ENCODE results near the gene AJUBA.

- TF ChIP-seq POLR2A (IDR thresholded peaks at IDR 0.05; ENCODE audit: low read depth, low read length), result no peak
- TF ChIP-seq TAF1 (IDR thresholded peaks at IDR 0.05; ENCODE audit: borderline replicate concordance, low read depth, low read length), result no peak
- TF ChIP-seq POLR2AphosphoS5 (IDR thresholded peaks at IDR 0.05; ENCODE audit: low read depth, low read length), result no peak
Observed at GRCh38 chr14:22939684-22940083, 42.7 kb downstream of the AJUBA start.
